ENCODE results near the gene SECISBP2. TPM values are rescaled to one million over a fixed set of nuclear protein-coding genes. Genes with fewer than 3 reads are reported as not detected.

The SECISBP2 gene
- total and polyA plus RNA-seq, 2 donors (not counting 1 experiment from before 2014, with no cell fraction given): 23.0 to 33.0 TPM

- H4K20me1 ChIP-seq (ENCODE audit: control insufficient read depth, extremely low read depth, insufficient read depth, low read length): no peaks in the 10 kb centered on the region
- H3K27me3 ChIP-seq (ENCODE audit: control insufficient read depth, insufficient read depth, low read length): no peaks in the 10 kb centered on the region
- H3K4me2 ChIP-seq (ENCODE audit: extremely low read depth, insufficient read depth, low read length): no peak overlapping the region
- H3K9ac ChIP-seq (ENCODE audit: insufficient read depth, low read length): no peak overlapping the region
- H3K4me1 ChIP-seq (ENCODE audit: control insufficient read depth, extremely low read depth, insufficient read depth, low read length): no peaks in the 10 kb centered on the region
- no peaks in the 10 kb centered on the region for H3K9me3 ChIP-seq (ENCODE audit: control insufficient read depth, insufficient read depth, low read depth, low read length)
- DNase-seq (ENCODE audit: low read depth in 2 of 2): no peak
- no peak overlapping the region for H2AFZ ChIP-seq (ENCODE audit: low read length)
- no peaks in the 10 kb centered on the region for H3K36me3 ChIP-seq (ENCODE audit: control insufficient read depth, insufficient read depth, low read length)
- TF ChIP-seq EZH2 (IDR thresholded peaks at IDR 0.05; ENCODE audit: low read length, missing control alignments): no peak
- TF ChIP-seq, protein P1, sequence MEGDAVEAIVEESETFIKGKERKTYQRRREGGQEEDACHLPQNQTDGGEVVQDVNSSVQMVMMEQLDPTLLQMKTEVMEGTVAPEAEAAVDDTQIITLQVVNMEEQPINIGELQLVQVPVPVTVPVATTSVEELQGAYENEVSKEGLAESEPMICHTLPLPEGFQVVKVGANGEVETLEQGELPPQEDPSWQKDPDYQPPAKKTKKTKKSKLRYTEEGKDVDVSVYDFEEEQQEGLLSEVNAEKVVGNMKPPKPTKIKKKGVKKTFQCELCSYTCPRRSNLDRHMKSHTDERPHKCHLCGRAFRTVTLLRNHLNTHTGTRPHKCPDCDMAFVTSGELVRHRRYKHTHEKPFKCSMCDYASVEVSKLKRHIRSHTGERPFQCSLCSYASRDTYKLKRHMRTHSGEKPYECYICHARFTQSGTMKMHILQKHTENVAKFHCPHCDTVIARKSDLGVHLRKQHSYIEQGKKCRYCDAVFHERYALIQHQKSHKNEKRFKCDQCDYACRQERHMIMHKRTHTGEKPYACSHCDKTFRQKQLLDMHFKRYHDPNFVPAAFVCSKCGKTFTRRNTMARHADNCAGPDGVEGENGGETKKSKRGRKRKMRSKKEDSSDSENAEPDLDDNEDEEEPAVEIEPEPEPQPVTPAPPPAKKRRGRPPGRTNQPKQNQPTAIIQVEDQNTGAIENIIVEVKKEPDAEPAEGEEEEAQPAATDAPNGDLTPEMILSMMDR (conservative IDR thresholded peaks at IDR 0.05 in 1 of 2, IDR thresholded peaks at IDR 0.05 in 1 of 2; ENCODE audit: low read depth in 1 of 2, low read length in 2 of 2): no peak
- no peak overlapping the region for H3K27ac ChIP-seq (ENCODE audit: insufficient read depth, low read length)
- no peak overlapping the region for H3K4me3 ChIP-seq (replicated peaks in 1 of 4; ENCODE audit: control extremely low read depth in 1 of 4, insufficient read depth in 1 of 4, low read depth in 3 of 4, low read length in 4 of 4)
- no peaks in the 10 kb centered on the region for H3K79me2 ChIP-seq (ENCODE audit: control insufficient read depth, insufficient read depth, low read length)
These were observed 34.2 kb upstream of the SECISBP2 start for GRCh38 chr9:89284076-89284475.

DNA sequence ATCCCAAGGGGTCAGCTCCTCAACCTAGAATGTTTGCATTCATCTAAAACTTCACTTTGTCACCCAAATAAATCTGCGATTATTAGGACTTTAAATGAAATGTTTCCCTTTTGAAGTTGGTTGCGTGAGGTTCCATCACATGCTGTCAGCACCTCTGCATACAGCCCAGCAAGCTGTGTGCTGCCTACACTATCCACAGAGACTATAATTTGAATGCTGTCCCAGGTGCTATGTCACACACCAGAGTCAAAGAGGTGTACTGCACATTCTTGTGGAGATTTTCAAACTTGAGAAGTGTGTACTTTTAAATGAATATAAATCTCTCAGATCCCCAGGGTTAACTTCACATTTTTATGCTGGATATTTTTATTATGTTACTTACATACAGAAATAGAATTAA, 26.6 kb upstream of the SECISBP2 start:
- no peaks in the 10 kb centered on the region for H3K79me2 ChIP-seq (ENCODE audit: control insufficient read depth, insufficient read depth, low read length)
- H3K9me3 ChIP-seq (ENCODE audit: control insufficient read depth, insufficient read depth, low read depth, low read length): no peaks in the 10 kb centered on the region
- no peak overlapping the region for H3K9ac ChIP-seq (ENCODE audit: insufficient read depth, low read length)
- H3K27ac ChIP-seq (ENCODE audit: insufficient read depth, low read length): no peak overlapping the region
- no peak overlapping the region for H3K4me2 ChIP-seq (ENCODE audit: extremely low read depth, insufficient read depth, low read length)
- H3K4me1 ChIP-seq (ENCODE audit: control insufficient read depth, extremely low read depth, insufficient read depth, low read length): no peaks in the 10 kb centered on the region
- TF ChIP-seq EZH2 (IDR thresholded peaks at IDR 0.05; ENCODE audit: low read length, missing control alignments): no peak
- TF ChIP-seq, protein P1 (conservative IDR thresholded peaks at IDR 0.05 in 1 of 2, IDR thresholded peaks at IDR 0.05 in 1 of 2; ENCODE audit: low read depth in 1 of 2, low read length in 2 of 2): no peak
- H4K20me1 ChIP-seq (ENCODE audit: control insufficient read depth, extremely low read depth, insufficient read depth, low read length): no peaks in the 10 kb centered on the region
- no peak overlapping the region for H3K4me3 ChIP-seq (replicated peaks in 1 of 4; ENCODE audit: control extremely low read depth in 1 of 4, insufficient read depth in 1 of 4, low read depth in 3 of 4, low read length in 4 of 4)
- no peaks in the 10 kb centered on the region for H3K36me3 ChIP-seq (ENCODE audit: control insufficient read depth, insufficient read depth, low read length)
- H3K27me3 ChIP-seq (ENCODE audit: control insufficient read depth, insufficient read depth, low read length): no peaks in the 10 kb centered on the region
- DNase-seq (ENCODE audit: low read depth in 2 of 2): no peak
- no peak overlapping the region for H2AFZ ChIP-seq (ENCODE audit: low read length)

- H3K27me3 ChIP-seq (ENCODE audit: control insufficient read depth, insufficient read depth, low read length): no peaks in the 10 kb centered on the region
- H3K4me2 ChIP-seq (ENCODE audit: extremely low read depth, insufficient read depth, low read length): no peak overlapping the region
- no peak overlapping the region for H3K27ac ChIP-seq (ENCODE audit: insufficient read depth, low read length)
- no peaks in the 10 kb centered on the region for H3K36me3 ChIP-seq (ENCODE audit: control insufficient read depth, insufficient read depth, low read length)
- no peaks in the 10 kb centered on the region for H3K9me3 ChIP-seq (ENCODE audit: control insufficient read depth, insufficient read depth, low read depth, low read length)
- H3K9ac ChIP-seq (ENCODE audit: insufficient read depth, low read length): no peak overlapping the region
- no peaks in the 10 kb centered on the region for H3K79me2 ChIP-seq (ENCODE audit: control insufficient read depth, insufficient read depth, low read length)
- DNase-seq (ENCODE audit: low read depth in 2 of 2): no peak
- no peak overlapping the region for H2AFZ ChIP-seq (ENCODE audit: low read length)
- H4K20me1 ChIP-seq (ENCODE audit: control insufficient read depth, extremely low read depth, insufficient read depth, low read length): no peaks in the 10 kb centered on the region
- H3K4me1 ChIP-seq (ENCODE audit: control insufficient read depth, extremely low read depth, insufficient read depth, low read length): no peaks in the 10 kb centered on the region
- H3K4me3 ChIP-seq (replicated peaks in 1 of 4; ENCODE audit: control extremely low read depth in 1 of 4, insufficient read depth in 1 of 4, low read depth in 3 of 4, low read length in 4 of 4): no peak overlapping the region
- TF ChIP-seq, protein P1 (conservative IDR thresholded peaks at IDR 0.05 in 1 of 2, IDR thresholded peaks at IDR 0.05 in 1 of 2; ENCODE audit: low read depth in 1 of 2, low read length in 2 of 2): no peak
- TF ChIP-seq EZH2 (IDR thresholded peaks at IDR 0.05; ENCODE audit: low read length, missing control alignments): no peak
These were observed 25.3 kb upstream of the SECISBP2 start for GRCh38 chr9:89293014-89293413.

Data from fibroblast of lung (primary cell).